ENCODE measurements around the gene MAPKAP1. TPM values are rescaled to one million over a fixed set of nuclear protein-coding genes. Genes with fewer than 3 reads are reported as not detected.

The MAPKAP1 gene
- total and polyA plus RNA-seq, 2 experiments from 2014 or later, result 66.7 to 85.6 TPM

DNA sequence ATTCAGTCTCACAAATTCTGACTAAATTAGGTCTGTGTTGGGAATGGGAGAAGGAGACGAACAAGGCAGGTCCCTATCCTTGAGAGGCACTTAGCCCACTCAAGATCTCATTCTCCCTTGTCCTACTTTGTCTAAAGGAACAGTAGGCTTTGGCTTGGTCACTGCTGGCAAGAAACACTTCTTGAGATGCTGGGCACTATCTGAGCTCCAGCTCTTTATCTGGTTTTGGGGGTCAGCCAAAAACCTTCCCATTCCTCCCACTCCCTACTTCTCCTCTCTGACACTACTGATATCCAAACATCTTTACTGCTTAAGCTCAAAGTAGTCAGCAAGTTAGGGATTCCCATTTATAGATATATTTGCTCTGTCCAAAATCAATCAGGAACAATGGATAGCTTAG, 155.2 kb downstream of the MAPKAP1 start:
- no peaks in the 10 kb centered on the region for H3K27me3 ChIP-seq
- H3K9me3 ChIP-seq (ENCODE audit: low read depth), result no peaks in the 10 kb centered on the region
- DNase-seq (ENCODE audit: low read depth in 1 of 2, low spot score in 1 of 2), result peak in 1 of 2 donors; percentile 38
- TF ChIP-seq, protein P1, sequence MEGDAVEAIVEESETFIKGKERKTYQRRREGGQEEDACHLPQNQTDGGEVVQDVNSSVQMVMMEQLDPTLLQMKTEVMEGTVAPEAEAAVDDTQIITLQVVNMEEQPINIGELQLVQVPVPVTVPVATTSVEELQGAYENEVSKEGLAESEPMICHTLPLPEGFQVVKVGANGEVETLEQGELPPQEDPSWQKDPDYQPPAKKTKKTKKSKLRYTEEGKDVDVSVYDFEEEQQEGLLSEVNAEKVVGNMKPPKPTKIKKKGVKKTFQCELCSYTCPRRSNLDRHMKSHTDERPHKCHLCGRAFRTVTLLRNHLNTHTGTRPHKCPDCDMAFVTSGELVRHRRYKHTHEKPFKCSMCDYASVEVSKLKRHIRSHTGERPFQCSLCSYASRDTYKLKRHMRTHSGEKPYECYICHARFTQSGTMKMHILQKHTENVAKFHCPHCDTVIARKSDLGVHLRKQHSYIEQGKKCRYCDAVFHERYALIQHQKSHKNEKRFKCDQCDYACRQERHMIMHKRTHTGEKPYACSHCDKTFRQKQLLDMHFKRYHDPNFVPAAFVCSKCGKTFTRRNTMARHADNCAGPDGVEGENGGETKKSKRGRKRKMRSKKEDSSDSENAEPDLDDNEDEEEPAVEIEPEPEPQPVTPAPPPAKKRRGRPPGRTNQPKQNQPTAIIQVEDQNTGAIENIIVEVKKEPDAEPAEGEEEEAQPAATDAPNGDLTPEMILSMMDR (IDR thresholded peaks at IDR 0.05; ENCODE audit: low read depth, low read length), result no peak
- H3K36me3 ChIP-seq, result no peaks in the 10 kb centered on the region
- no peak overlapping the region for H3K4me3 ChIP-seq
- H3K4me1 ChIP-seq (ENCODE audit: low read depth), result peaks cover 76% of the 10 kb centered on the region
- H3K27ac ChIP-seq, result peak overlapping the region; percentile 91

DNA sequence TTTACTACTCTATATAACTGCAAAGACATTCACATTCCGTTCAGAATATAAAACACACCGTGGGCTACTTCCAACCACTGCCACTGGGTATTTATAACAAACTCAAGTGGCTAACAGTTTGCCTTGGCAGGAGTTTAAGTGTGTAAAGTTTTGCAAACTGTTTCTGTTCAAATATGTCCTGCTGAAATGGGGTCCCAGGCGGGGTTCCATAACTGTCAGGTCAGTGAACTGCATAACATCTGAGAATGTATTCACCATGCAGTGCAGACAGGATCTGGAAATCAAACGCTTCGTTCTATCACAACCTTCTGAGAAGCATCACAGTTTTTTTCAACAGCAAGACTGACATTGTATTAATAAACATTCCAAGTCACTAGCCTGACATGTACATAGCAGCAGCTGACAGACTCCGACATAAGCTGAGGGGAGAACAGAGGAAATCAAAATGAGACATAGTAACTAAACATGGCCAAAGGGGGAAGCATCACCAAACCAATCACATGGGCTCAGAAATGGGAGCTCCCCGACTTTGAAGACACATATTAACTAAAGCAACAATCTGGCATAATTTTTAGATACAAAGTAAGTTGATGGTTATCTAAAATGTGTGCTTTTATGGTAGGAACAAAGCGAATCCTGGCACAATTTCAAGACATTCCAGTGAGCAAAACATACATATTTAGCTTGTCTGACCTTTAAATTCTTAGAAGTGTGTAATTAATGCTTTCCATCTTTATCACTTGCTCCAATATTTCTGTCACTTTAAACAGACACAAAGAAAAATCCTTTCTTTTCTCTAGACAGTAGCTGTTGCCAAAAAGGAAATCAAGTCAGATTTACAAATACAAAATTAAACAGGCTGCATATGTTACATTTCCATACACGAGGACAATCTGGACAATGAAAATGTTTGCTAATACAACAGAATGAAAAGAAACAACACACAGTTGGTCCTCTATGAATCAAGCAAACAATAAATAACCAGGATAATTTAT, 156.8 kb downstream of the MAPKAP1 start:
- TF ChIP-seq, protein P1 (IDR thresholded peaks at IDR 0.05; ENCODE audit: low read depth, low read length), result no peak
- DNase-seq (ENCODE audit: low read depth in 1 of 2, low spot score in 1 of 2), result peak in 1 of 2 donors; percentile 43
- Histone ChIP-seq H3K27ac (peak overlapping the region; percentile 91), H3K4me3 (no peak overlapping the region), H3K4me1 (ENCODE audit: low read depth) (peaks cover 71% of the 10 kb centered on the region), H3K36me3 (no peaks in the 10 kb centered on the region), H3K9me3 (ENCODE audit: low read depth) (no peaks in the 10 kb centered on the region), H3K27me3 (no peaks in the 10 kb centered on the region)

DNA sequence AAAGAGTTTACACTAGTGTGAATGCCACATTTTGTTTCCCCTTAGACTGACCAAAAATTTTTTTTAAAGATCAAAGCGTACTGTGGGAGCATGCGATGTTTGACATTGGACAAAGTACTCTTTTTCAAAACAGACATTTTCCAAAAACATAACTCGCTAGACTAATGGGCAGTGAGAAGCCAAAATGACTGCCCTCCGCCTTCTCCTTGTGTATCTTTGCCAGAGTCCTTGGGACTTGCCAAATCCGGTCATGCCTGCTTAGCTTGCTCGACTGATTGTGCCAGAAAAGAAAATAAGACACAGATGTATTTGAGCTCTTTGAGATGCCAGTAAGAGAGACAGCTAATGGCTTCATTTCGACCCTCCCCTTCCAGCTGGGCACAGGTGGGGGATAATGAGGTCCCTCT, 157.5 kb downstream of the MAPKAP1 start:
- Histone ChIP-seq H3K36me3 (no peaks in the 10 kb centered on the region), H3K4me1 (ENCODE audit: low read depth) (peaks cover 70% of the 10 kb centered on the region), H3K4me3 (no peak overlapping the region), H3K27me3 (no peaks in the 10 kb centered on the region), H3K9me3 (ENCODE audit: low read depth) (no peaks in the 10 kb centered on the region), H3K27ac (peak overlapping the region; percentile 91)
- DNase-seq (ENCODE audit: low read depth in 1 of 2, low spot score in 1 of 2), result peak in 1 of 2 donors; percentile 30
- TF ChIP-seq, protein P1 (IDR thresholded peaks at IDR 0.05; ENCODE audit: low read depth, low read length), result no peak

DNA sequence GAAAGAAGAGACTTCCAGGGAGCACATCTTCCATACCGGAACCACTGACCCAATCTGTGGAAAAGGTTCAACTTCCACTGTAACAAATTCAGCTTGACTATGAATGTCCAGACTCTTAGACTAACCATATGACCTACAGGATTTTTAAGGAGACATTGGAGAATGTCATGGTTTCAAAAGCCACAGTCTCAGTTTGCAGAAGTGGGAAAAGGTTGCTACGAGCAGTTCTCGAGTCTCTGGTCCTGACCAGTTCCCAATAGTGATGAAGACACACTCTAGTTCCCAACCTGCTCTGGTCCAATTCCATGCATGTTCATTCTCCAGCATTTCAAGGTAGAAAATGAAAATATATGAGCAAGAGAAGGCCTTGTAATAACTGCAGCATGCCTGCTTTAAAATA, 158.0 kb downstream of the MAPKAP1 start:
- Histone ChIP-seq H3K9me3 (ENCODE audit: low read depth) (no peaks in the 10 kb centered on the region), H3K4me1 (ENCODE audit: low read depth) (peaks cover 70% of the 10 kb centered on the region), H3K36me3 (no peaks in the 10 kb centered on the region), H3K4me3 (no peak overlapping the region), H3K27me3 (no peaks in the 10 kb centered on the region), H3K27ac (peak overlapping the region; percentile 91)
- TF ChIP-seq, protein P1 (IDR thresholded peaks at IDR 0.05; ENCODE audit: low read depth, low read length), result no peak
- DNase-seq (ENCODE audit: low read depth in 1 of 2, low spot score in 1 of 2), result no peak

DNA sequence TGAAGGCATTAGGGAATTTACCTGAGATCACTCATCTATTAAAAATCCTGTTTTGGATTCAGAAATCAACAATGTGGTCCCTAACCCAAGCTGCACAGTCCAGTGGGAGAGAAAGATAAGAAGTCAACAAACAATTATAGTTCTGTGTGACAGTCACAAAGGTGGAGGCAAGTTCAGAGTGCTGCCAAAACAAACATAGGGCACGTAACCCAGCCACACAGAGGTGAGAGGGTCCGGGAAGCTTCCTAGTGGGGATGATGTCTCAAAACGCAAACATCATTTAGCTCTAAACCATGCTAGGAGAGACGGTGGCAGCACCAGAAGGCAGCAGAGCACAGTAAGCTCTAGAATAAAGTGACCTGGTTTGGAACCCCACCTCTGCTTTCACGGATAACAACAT, 158.9 kb downstream of the MAPKAP1 start:
- Histone ChIP-seq H3K27ac (no peak overlapping the region), H3K9me3 (ENCODE audit: low read depth) (no peaks in the 10 kb centered on the region), H3K4me1 (ENCODE audit: low read depth) (peaks cover 70% of the 10 kb centered on the region), H3K36me3 (no peaks in the 10 kb centered on the region), H3K27me3 (no peaks in the 10 kb centered on the region), H3K4me3 (no peak overlapping the region)
- TF ChIP-seq, protein P1 (IDR thresholded peaks at IDR 0.05; ENCODE audit: low read depth, low read length), result no peak
- DNase-seq (ENCODE audit: low read depth in 1 of 2, low spot score in 1 of 2), result no peak

Measured in cardiac muscle cell (in vitro differentiated cells and primary cell).